HCT116 (cell line): ENCODE results near the gene USF2. TPM values are rescaled to one million over a fixed set of nuclear protein-coding genes. Genes with fewer than 3 reads are reported as not detected.

Experiments used
- ATAC-seq: fragments of 200-7000 bp; cut with Tn5 transposase; 2 replicates; pipeline ENCODE4 v1.9.1; 2020; ENCODE audit warnings: mild to moderate bottlenecking, moderate library complexity
- BruUV-seq: library from RNA; stranded (reverse); fragments of 400-500 nt; replicated peaks from 2 replicates; lab custom pipeline; 2021; lab: Mats Ljungman, UMichigan
- CTCF ChIA-PET: fragments of 300-600 bp; sonication (Branson Sonifier 250); formaldehyde crosslinking; loops from one replicate; lab custom pipeline; 2021; ENCODE audit warnings: antibody characterized with exemption; lab: Charles Lee
- POLR2A ChIA-PET: fragments of 300-600, 350-600 bp; sonication (Branson Sonifier 250); formaldehyde crosslinking; loops from one replicate; lab custom pipeline; 2021; ENCODE audit warnings: antibody characterized with exemption; lab: Charles Lee
- RAD21 ChIA-PET, 2 experiments: fragments of 300-600 bp; sonication (Branson Sonifier 250); formaldehyde crosslinking; loops; one replicate each; lab custom pipeline; 2023; ENCODE audit warnings: low total read pairs in 2 of 2; ENCODE audit not compliant: uncharacterized antibody in 2 of 2, unreplicated experiment in 2 of 2, low non-redundant PET in 1 of 2; lab: Charles Lee
- DNase-seq: peaks from one replicate; pipeline ENCODE4 v3.0.0-alpha.2; 2010; ENCODE audit warnings: low read depth, low spot score
- H2AFZ ChIP-seq: fragments of 200-600 bp; shearing (Covaris generic), sonication (generic); 2 replicates; pipeline ENCODE4 v1.6.1; 2017; ENCODE audit warnings: low read depth, mixed run types, mixed read lengths, antibody characterized with exemption, low read length; ENCODE audit not compliant: poor library complexity, severe bottlenecking
- H3K27ac ChIP-seq: 2 replicates; pipeline ENCODE4 v1.5.1; 2012; ENCODE audit warnings: low read depth, low read length
- H3K27me3 ChIP-seq: fragments of 200-600 bp; sonication (generic); 2 replicates; pipeline ENCODE4 v1.6.1; 2016; ENCODE audit warnings: mixed run types, low read length, mixed read lengths; ENCODE audit not compliant: insufficient read depth
- H3K36me3 ChIP-seq, 2 experiments: fragments of 200-500 bp in 1 of 2; fragments of 200-600 bp in 1 of 2; sonication (Bioruptor generic) in 1 of 2; sonication (generic) in 1 of 2; 2 replicates each; pipeline versions ENCODE4 v1.5.1 to v1.6.1; 2014 to 2016; ENCODE audit warnings: low read length in 2 of 2, inconsistent platforms in 1 of 2, mixed read lengths in 1 of 2, mixed run types in 1 of 2; ENCODE audit not compliant: insufficient read depth in 2 of 2, control insufficient read depth in 1 of 2
- H3K4me1 ChIP-seq, 2 experiments: fragments of 200-600 bp in 1 of 2; sonication (generic) in 1 of 2; 2 replicates each; pipeline versions ENCODE4 v1.5.1 to v1.6.1; 2012 to 2017; ENCODE audit warnings: low read length in 2 of 2, inconsistent platforms in 1 of 2, mild to moderate bottlenecking in 1 of 2, mixed read lengths in 1 of 2, mixed run types in 1 of 2, moderate library complexity in 1 of 2; ENCODE audit not compliant: insufficient read depth in 2 of 2, control insufficient read depth in 1 of 2
- H3K4me2 ChIP-seq: fragments of 200-600 bp; sonication (generic); 2 replicates; pipeline ENCODE4 v1.6.1; 2017; ENCODE audit warnings: mixed run types, low read length, mixed read lengths
- H3K4me3 ChIP-seq, 2 experiments: fragments of 200-600 bp in 1 of 2; sonication (generic) in 1 of 2; replicated peaks in 1 of 2; 2 replicates each; pipeline ENCODE4 v1.5.1; 2011 to 2016; ENCODE audit warnings: low read length in 2 of 2, control low read depth in 1 of 2, low read depth in 1 of 2, mild to moderate bottlenecking in 1 of 2, mixed read lengths in 1 of 2, mixed run types in 1 of 2
- H3K79me2 ChIP-seq: fragments of 200-600 bp; sonication (generic); 2 replicates; pipeline ENCODE4 v1.6.1; 2017; ENCODE audit warnings: mild to moderate bottlenecking, mixed run types, low read length, moderate library complexity, mixed read lengths; ENCODE audit not compliant: insufficient read depth
- H3K9ac ChIP-seq: fragments of 200-600 bp; sonication (generic); 2 replicates; pipeline ENCODE4 v1.6.1; 2016; ENCODE audit warnings: low read length, mixed read lengths
- H3K9me2 ChIP-seq: fragments of 200-600 bp; sonication (generic), shearing (Covaris generic); 2 replicates; pipeline ENCODE4 v1.6.1; 2017; ENCODE audit warnings: mixed run types, mild to moderate bottlenecking, moderate library complexity; ENCODE audit not compliant: insufficient read depth
- H3K9me3 ChIP-seq, 2 experiments: fragments of 200-500 bp in 1 of 2; fragments of 200-600 bp in 1 of 2; sonication (Bioruptor generic) in 1 of 2; sonication (generic) in 1 of 2; 2 replicates each; pipeline ENCODE4 v1.6.1; 2014 to 2017; ENCODE audit warnings: low read length in 2 of 2, mixed read lengths in 2 of 2, inconsistent platforms in 1 of 2, low read depth in 1 of 2, mild to moderate bottlenecking in 1 of 2, mixed run types in 1 of 2, moderate library complexity in 1 of 2; ENCODE audit not compliant: control insufficient read depth in 1 of 2, insufficient read depth in 1 of 2
- H4K20me1 ChIP-seq: fragments of 200-600 bp; sonication (generic), shearing (Covaris generic); 2 replicates; pipeline ENCODE4 v1.6.1; 2017; ENCODE audit warnings: mixed run types, mild to moderate bottlenecking, moderate library complexity; ENCODE audit not compliant: insufficient read depth
- ATF3 ChIP-seq: IDR thresholded peaks from 2 replicates; pipeline ENCODE4 v1.6.1; 2012
- CBX3 ChIP-seq: IDR thresholded peaks from 2 replicates; pipeline ENCODE4 v1.6.1; 2012; ENCODE audit warnings: low read depth
- CTCF ChIP-seq, 3 experiments: fragments of 200-600 bp in 1 of 3; sonication (generic) in 1 of 3; IDR thresholded peaks in 2 of 3; conservative IDR thresholded peaks in 1 of 3; 2 replicates each; pipeline ENCODE4 v1.5.1; 2012 to 2017; ENCODE audit warnings: low read depth in 2 of 3, low read length in 2 of 3, antibody characterized with exemption in 1 of 3, borderline replicate concordance in 1 of 3, control low read depth in 1 of 3, mild to moderate bottlenecking in 1 of 3, mixed read lengths in 1 of 3, mixed run types in 1 of 3, moderate library complexity in 1 of 3; ENCODE audit not compliant: insufficient read depth in 1 of 3
- EGR1 ChIP-seq: IDR thresholded peaks from 2 replicates; pipeline ENCODE4 v1.6.1; 2012; ENCODE audit warnings: low read depth
- FOSL1 ChIP-seq: IDR thresholded peaks from 2 replicates; pipeline ENCODE4 v1.6.1; 2012; ENCODE audit warnings: low read depth
- POLR2AphosphoS5 ChIP-seq: IDR thresholded peaks from 2 replicates; pipeline ENCODE4 v1.6.1; 2011; ENCODE audit warnings: mild to moderate bottlenecking, low read depth, low read length, moderate library complexity
- RAD21 ChIP-seq: IDR thresholded peaks from 2 replicates; pipeline ENCODE4 v1.6.1; 2012; ENCODE audit warnings: low read depth, mild to moderate bottlenecking
- REST ChIP-seq: IDR thresholded peaks from 2 replicates; pipeline ENCODE4 v1.6.1; 2012; ENCODE audit warnings: low read depth
- SP1 ChIP-seq: IDR thresholded peaks from 2 replicates; pipeline ENCODE4 v1.6.1; 2012; ENCODE audit warnings: low read depth
- YY1 ChIP-seq: IDR thresholded peaks from 2 replicates; pipeline ENCODE4 v1.6.1; 2011; ENCODE audit warnings: low read length, low read depth, moderate library complexity, mild to moderate bottlenecking; ENCODE audit not compliant: insufficient replicate concordance; ENCODE audit errors: extremely low read depth
- ZNF274 ChIP-seq: fragments of 200-500 bp; sonication (Bioruptor generic); IDR thresholded peaks from 2 replicates; pipeline ENCODE4 v1.6.1; 2014; ENCODE audit warnings: mild to moderate bottlenecking, low read depth, low read length, inconsistent platforms
- intact Hi-C: fragments of 100-400 bp; cut with micrococcal nuclease; formaldehyde crosslinking; loops from 2 replicates; pipeline ENCODE4 v1.10.0; 2022
- total RNA-seq: library from RNA; stranded (reverse); gene quantifications from one replicate; pipeline ENCODE4 v1.2.1, GENCODE V29; 2021; ENCODE audit not compliant: unreplicated experiment

USF2 gene
- total RNA-seq, 1 experiment from 2014 or later, result 98.4 TPM

- H3K27me3 ChIP-seq, result no peaks in the 10 kb centered on the region
- no peaks in the 10 kb centered on the region for H3K4me1 ChIP-seq
- no peaks in the 10 kb centered on the region for H3K9me2 ChIP-seq
- no TSS peak for BruUV-seq
- no peak overlapping the region for H2AFZ ChIP-seq
- TF ChIP-seq CBX3 (no peak), EGR1 (no peak), RAD21 (no peak), REST (no peak), FOSL1 (no peak), ATF3 (no peak), POLR2AphosphoS5 (no peak), ZNF274 (no peak), SP1 (no peak), CTCF (IDR thresholded peaks at IDR 0.05 in 2 of 3, conservative IDR thresholded peaks at IDR 0.05 in 1 of 3; ENCODE audit: borderline replicate concordance in 1 of 3, insufficient read depth in 1 of 3, low read depth in 2 of 3, low read length in 2 of 3) (no peak), YY1 (no peak)
- TF ChIP-seq, all 23 proteins: peak for 0
- H3K9ac ChIP-seq, result no peak overlapping the region
- no peak for ATAC-seq
- ChIA-PET RAD21 (no interaction called here), CTCF (no interaction called here), POLR2A (no interaction called here)
- H3K27ac ChIP-seq, result no peak overlapping the region
- H3K9me3 ChIP-seq, result no peaks in the 10 kb centered on the region
- H3K36me3 ChIP-seq, result peaks cover 31 to 33% of the 10 kb centered on the region in 2 experiments; a peak in 3 of 4 replicates
- H3K79me2 ChIP-seq, result peaks cover 69% of the 10 kb centered on the region
- peaks cover 3% of the 10 kb centered on the region; the same call in 1 of the 2 replicates for H4K20me1 ChIP-seq
- intact Hi-C loops, result no loop called here
- DNase-seq, result no peak
- H3K4me2 ChIP-seq, result no peak overlapping the region
- H3K4me3 ChIP-seq, result no peak overlapping the region
Observed at GRCh38 chr19:35256566-35256965, 12.2 kb upstream of the USF2 start.
